PC-9 (cell line): Measurements from ENCODE around the gene RNASE8. TPM values are rescaled to one million over a fixed set of nuclear protein-coding genes. Genes with fewer than 3 reads are reported as not detected.

Source experiments
- BruUV-seq: library from RNA; stranded (reverse); fragments of 400-500 nt; replicated peaks from 2 replicates; lab custom pipeline; 2021; lab: Mats Ljungman, UMichigan
- CTCF ChIA-PET: fragments of 300-600 bp; sonication (Branson Sonifier 250); formaldehyde crosslinking; loops from one replicate; lab custom pipeline; 2022; ENCODE audit warnings: antibody characterized with exemption; lab: Charles Lee
- POLR2A ChIA-PET: fragments of 300-600 bp; sonication (Branson Sonifier 250); formaldehyde crosslinking; loops from one replicate; lab custom pipeline; 2022; ENCODE audit warnings: antibody characterized with exemption; ENCODE audit not compliant: unreplicated experiment; lab: Charles Lee
- DNase-seq, 2 experiments: peaks; one replicate each; pipeline versions ENCODE4 v3.0.0 to v3.0.0-alpha.2; 2015 to 2022; ENCODE audit warnings: mixed read lengths in 1 of 2
- H2AFZ ChIP-seq: fragments of 200-600 bp; sonication (generic); 2 replicates; pipeline ENCODE4 v1.8.1; 2017; ENCODE audit warnings: antibody characterized with exemption
- H3F3A ChIP-seq: fragments of 200-600 bp; sonication (generic); 2 replicates; pipeline ENCODE4 v1.8.1; 2017; ENCODE audit warnings: antibody characterized with exemption, mild to moderate bottlenecking, low read depth; ENCODE audit not compliant: insufficient read depth
- H3K27ac ChIP-seq: fragments of 200-600 bp; sonication (generic); 2 replicates; pipeline ENCODE4 v1.6.1; 2016; ENCODE audit warnings: mixed run types
- H3K27me3 ChIP-seq: fragments of 200-600 bp; sonication (generic); 2 replicates; pipeline ENCODE4 v1.6.1; 2016; ENCODE audit warnings: low read depth, mixed run types; ENCODE audit not compliant: insufficient read depth
- H3K36me3 ChIP-seq: fragments of 200-600 bp; sonication (generic); 2 replicates; pipeline ENCODE4 v1.6.1; 2016; ENCODE audit warnings: low read depth, mixed run types
- H3K4me1 ChIP-seq: fragments of 200-600 bp; sonication (generic); replicated peaks from 2 replicates; pipeline ENCODE4 v1.6.1; 2016; ENCODE audit warnings: mixed run types; ENCODE audit not compliant: insufficient read depth
- H3K4me2 ChIP-seq: fragments of 200-600 bp; sonication (generic); 2 replicates; pipeline ENCODE4 v1.6.1; 2017; ENCODE audit warnings: mixed run types
- H3K4me3 ChIP-seq: fragments of 200-600 bp; sonication (generic); 2 replicates; pipeline ENCODE4 v1.6.1; 2016; ENCODE audit warnings: mixed run types
- H3K79me2 ChIP-seq: fragments of 200-600 bp; sonication (generic); 2 replicates; pipeline ENCODE4 v1.6.1; 2017; ENCODE audit warnings: low read depth, mixed run types
- H3K9me2 ChIP-seq: fragments of 200-600 bp; sonication (generic); 2 replicates; pipeline ENCODE4 v1.8.1; 2017; ENCODE audit warnings: mild to moderate bottlenecking; ENCODE audit not compliant: insufficient read depth
- H3K9me3 ChIP-seq: fragments of 200-600 bp; sonication (generic); 2 replicates; pipeline ENCODE4 v1.8.1; 2016; ENCODE audit warnings: low read depth; ENCODE audit not compliant: insufficient read depth
- H4K20me1 ChIP-seq: fragments of 200-600 bp; sonication (generic); 2 replicates; pipeline ENCODE4 v1.8.1; 2017; ENCODE audit not compliant: insufficient read depth
- CTCF ChIP-seq: fragments of 200-600 bp; sonication (generic); conservative IDR thresholded peaks from 2 replicates; pipeline ENCODE4 v1.6.1; 2017; ENCODE audit warnings: mixed run types, antibody characterized with exemption, mild to moderate bottlenecking, moderate library complexity
- EZH2 ChIP-seq: fragments of 200-600 bp; sonication (generic); IDR thresholded peaks from 2 replicates; pipeline ENCODE4 v1.8.0; 2017; ENCODE audit warnings: antibody characterized with exemption, low read depth
- intact Hi-C: fragments of 100-400 bp; cut with micrococcal nuclease; formaldehyde crosslinking; loops from one replicate; pipeline ENCODE4 v1.10.0; 2022; ENCODE audit not compliant: unreplicated experiment
- total RNA-seq: library from RNA; stranded (reverse); gene quantifications from 2 replicates; pipeline ENCODE4 v1.2.3, GENCODE V29; 2021

The RNASE8 gene
- total RNA-seq, 1 experiment from 2014 or later: not detected

GRCh38 chr14:21014761-21015190 is 42.8 kb upstream of the RNASE8 start:
- intact Hi-C loops: loop anchor here (1.0 to 10.0 kb wide), 3 partner anchors 26 to 90 kb away; no protein-coding TSS in a partner anchor
- Histone ChIP-seq H3K4me2 (no peak overlapping the region), H3K36me3 (no peaks in the 10 kb centered on the region), H3K79me2 (no peaks in the 10 kb centered on the region), H2AFZ (no peak overlapping the region), H3K27me3 (no peaks in the 10 kb centered on the region), H4K20me1 (no peaks in the 10 kb centered on the region), H3K27ac (no peak overlapping the region), H3F3A (no peaks in the 10 kb centered on the region), H3K4me3 (no peak overlapping the region), H3K9me3 (no peaks in the 10 kb centered on the region), H3K9me2 (no peaks in the 10 kb centered on the region), H3K4me1 (no peaks in the 10 kb centered on the region)
- peak; percentile 55 to 69 for DNase-seq
- POLR2A ChIA-PET: interaction anchor here (0.7 to 0.8 kb wide), 2 partner anchors 17 to 588 kb away, joined by 6 to 17 read pairs; no protein-coding TSS in a partner anchor
- no TSS peak for BruUV-seq
- CTCF ChIA-PET: interaction anchor here (0.5 to 2.5 kb wide), 13 partner anchors 9 to 269 kb away, joined by 3 to 20 read pairs (median 4); partner anchors contain the start of genes ARHGEF40 and SLC39A2
- TF ChIP-seq CTCF: peak; percentile 83
- TF ChIP-seq EZH2: no peak

GRCh38 chr14:21015312-21015711 is 42.3 kb upstream of the RNASE8 start:
- TF ChIP-seq CTCF: no peak
- TF ChIP-seq EZH2: no peak
- POLR2A ChIA-PET: no interaction called here
- no TSS peak for BruUV-seq

GRCh38 chr14:21016413-21017190 is 41.0 kb upstream of the RNASE8 start:
- CTCF ChIA-PET: no interaction called here

More at GRCh38 chr14:21015312-21015711, 42.3 kb upstream of the RNASE8 start:
- Histone ChIP-seq H3K27me3 (no peaks in the 10 kb centered on the region), H3K9me3 (no peaks in the 10 kb centered on the region), H2AFZ (no peak overlapping the region), H3K27ac (no peak overlapping the region), H3K36me3 (no peaks in the 10 kb centered on the region), H4K20me1 (no peaks in the 10 kb centered on the region), H3K79me2 (no peaks in the 10 kb centered on the region), H3K4me3 (no peak overlapping the region), H3K9me2 (no peaks in the 10 kb centered on the region), H3K4me1 (no peaks in the 10 kb centered on the region), H3F3A (no peaks in the 10 kb centered on the region), H3K4me2 (no peak overlapping the region)
- CTCF ChIA-PET: interaction anchor here (0.5 to 2.5 kb wide), 12 partner anchors 9 to 268 kb away, joined by 3 to 20 read pairs (median 4); partner anchors contain the start of gene ARHGEF40
- intact Hi-C loops: loop anchor here (10.0 kb wide), 1 partner anchor 49 kb away; no protein-coding TSS in a partner anchor
- no peak for DNase-seq

More at GRCh38 chr14:21016413-21017190, 41.0 kb upstream of the RNASE8 start:
- POLR2A ChIA-PET: no interaction called here
- no peaks in the 10 kb centered on the region for H3K27me3 ChIP-seq
- DNase-seq: no peak
- H3K4me2 ChIP-seq: no peak overlapping the region
- H3K79me2 ChIP-seq: no peaks in the 10 kb centered on the region
- H2AFZ ChIP-seq: no peak overlapping the region
- H3K36me3 ChIP-seq: no peaks in the 10 kb centered on the region
- no peaks in the 10 kb centered on the region for H4K20me1 ChIP-seq
- H3K4me1 ChIP-seq: no peaks in the 10 kb centered on the region
- no peak for TF ChIP-seq EZH2
- no peak for TF ChIP-seq CTCF
- BruUV-seq: no TSS peak
- no peak overlapping the region for H3K27ac ChIP-seq
- no peaks in the 10 kb centered on the region for H3K9me3 ChIP-seq
- H3F3A ChIP-seq: no peaks in the 10 kb centered on the region
- H3K9me2 ChIP-seq: no peaks in the 10 kb centered on the region
- H3K4me3 ChIP-seq: no peak overlapping the region
- intact Hi-C loops: loop anchor here (10.0 kb wide), 1 partner anchor 48 kb away; no protein-coding TSS in a partner anchor
